Fibroblast of skin of right biceps (primary cell): ENCODE data around the gene SLC52A1.
"Not testable (repeated sequence)": the region's sequence is repeated elsewhere in the genome, so short reads cannot be mapped to it uniquely, and the experiment has no call there.

Experiments used
- DNase-seq: peaks from one replicate; pipeline ENCODE4 v3.0.0-alpha.2; 2013

Gene SLC52A1

GRCh38 chr17:5030168-5030567 lies 5.1 kb downstream of the SLC52A1 start:
- DNase-seq = not testable (repeated sequence)

- no peak for DNase-seq
These were observed 7.3 kb downstream of the SLC52A1 start for GRCh38 chr17:5027916-5028315.

GRCh38 chr17:5027299-5027698 lies 7.9 kb downstream of the SLC52A1 start:
- no peak for DNase-seq

- no peak for DNase-seq
These were observed 10.6 kb downstream of the SLC52A1 start for GRCh38 chr17:5024604-5025003.

GRCh38 chr17:5023588-5024147 lies 11.6 kb downstream of the SLC52A1 start:
- no peak for DNase-seq

GRCh38 chr17:5022171-5022711 lies 13.0 kb downstream of the SLC52A1 start:
- DNase-seq = no peak

GRCh38 chr17:5020502-5021023 lies 14.7 kb downstream of the SLC52A1 start:
- DNase-seq = no peak

GRCh38 chr17:5019475-5019956 lies 15.7 kb downstream of the SLC52A1 start:
- DNase-seq = peak; percentile 25

- DNase-seq = no peak
These were observed 20.9 kb downstream of the SLC52A1 start for GRCh38 chr17:5014357-5014756.

GRCh38 chr17:5011928-5012327 lies 23.3 kb downstream of the SLC52A1 start:
- DNase-seq = peak; percentile 42

- no peak for DNase-seq
These were observed 31.9 kb downstream of the SLC52A1 start for GRCh38 chr17:5003214-5003867.

GRCh38 chr17:5002121-5002788 lies 33.0 kb downstream of the SLC52A1 start:
- DNase-seq = no peak

GRCh38 chr17:5000237-5000639 lies 35.0 kb downstream of the SLC52A1 start:
- DNase-seq = peak; percentile 32

GRCh38 chr17:4999430-5000093 lies 35.7 kb downstream of the SLC52A1 start:
- no peak for DNase-seq

GRCh38 chr17:4998732-4999429 lies 36.3 kb downstream of the SLC52A1 start:
- no peak for DNase-seq

GRCh38 chr17:4998027-4998731 lies 37.0 kb downstream of the SLC52A1 start:
- no peak for DNase-seq

GRCh38 chr17:4997302-4998026 lies 37.8 kb downstream of the SLC52A1 start, which contains the start of the genes INCA1 and KIF1C:
Gene INCA1, minus strand, starts transcription at chr17:4997522. Its CDS starts 3,085 bp downstream, at chr17:4994437.
Gene KIF1C, plus strand, starts transcription at chr17:4997950. Its CDS starts 2,297 bp downstream, at chr17:5000247.
- peak; percentile 87 for DNase-seq

GRCh38 chr17:4994081-4994595 lies 41.1 kb downstream of the SLC52A1 start:
- DNase-seq = no peak

GRCh38 chr17:4987767-4988567 lies 47.3 kb downstream of the SLC52A1 start:
- DNase-seq = no peak
